ENCODE data around the gene DCAF7.

DCAF7 gene

GRCh38 chr17:63544467-63545301 lies 5.6 kb upstream of the DCAF7 start:
- DNase-seq (ENCODE audit: low read depth in 3 of 3) = no peak

- no peak for DNase-seq (ENCODE audit: low read depth in 3 of 3)
These were observed 3.8 kb upstream of the DCAF7 start for GRCh38 chr17:63546308-63547082.

GRCh38 chr17:63547083-63547523 lies 3.2 kb upstream of the DCAF7 start:
- DNase-seq (ENCODE audit: low read depth in 3 of 3) = no peak

GRCh38 chr17:63549289-63549945 lies 860 bp upstream of the DCAF7 start:
- no peak for DNase-seq (ENCODE audit: low read depth in 3 of 3)

- no peak for DNase-seq (ENCODE audit: low read depth in 3 of 3)
These were observed 751 bp downstream of the DCAF7 start for GRCh38 chr17:63550817-63551639.

GRCh38 chr17:63552211-63552610 lies 1.9 kb downstream of the DCAF7 start:
- no peak for DNase-seq (ENCODE audit: low read depth in 3 of 3)

- no peak for DNase-seq (ENCODE audit: low read depth in 3 of 3)
These were observed 5.4 kb downstream of the DCAF7 start for GRCh38 chr17:63555500-63556156.

GRCh38 chr17:63557416-63557815 lies 7.1 kb downstream of the DCAF7 start:
- DNase-seq (ENCODE audit: low read depth in 3 of 3) = no peak

GRCh38 chr17:63558441-63558840 lies 8.2 kb downstream of the DCAF7 start:
- no peak for DNase-seq (ENCODE audit: low read depth in 3 of 3)

- DNase-seq (ENCODE audit: low read depth in 3 of 3) = no peak
These were observed 11.5 kb downstream of the DCAF7 start for GRCh38 chr17:63561819-63562218.

GRCh38 chr17:63563339-63563738 lies 13.1 kb downstream of the DCAF7 start:
- DNase-seq (ENCODE audit: low read depth in 3 of 3) = no peak

GRCh38 chr17:63564562-63564961 lies 14.3 kb downstream of the DCAF7 start:
- no peak for DNase-seq (ENCODE audit: low read depth in 3 of 3)

- DNase-seq (ENCODE audit: low read depth in 3 of 3) = no peak
These were observed 17.0 kb downstream of the DCAF7 start for GRCh38 chr17:63567229-63567628.

- no peak for DNase-seq (ENCODE audit: low read depth in 3 of 3)
These were observed 18.3 kb downstream of the DCAF7 start for GRCh38 chr17:63568563-63568962.

GRCh38 chr17:63571632-63572310 lies 21.5 kb downstream of the DCAF7 start:
- no peak for DNase-seq (ENCODE audit: low read depth in 3 of 3)

- DNase-seq (ENCODE audit: low read depth in 3 of 3) = no peak
These were observed 23.4 kb downstream of the DCAF7 start for GRCh38 chr17:63573634-63574033.

GRCh38 chr17:63578027-63578768 lies 27.9 kb downstream of the DCAF7 start:
- no peak for DNase-seq (ENCODE audit: low read depth in 3 of 3)

GRCh38 chr17:63578769-63579111 lies 28.5 kb downstream of the DCAF7 start:
- no peak for DNase-seq (ENCODE audit: low read depth in 3 of 3)

GRCh38 chr17:63579633-63580032 lies 29.4 kb downstream of the DCAF7 start:
- DNase-seq (ENCODE audit: low read depth in 3 of 3) = no peak

- no peak for DNase-seq (ENCODE audit: low read depth in 3 of 3)
These were observed 37.5 kb downstream of the DCAF7 start for GRCh38 chr17:63587770-63588169.
